HL-60 (cell line): Measurements from ENCODE around the gene CFAP299.
"Not testable (repeated sequence)": the region's sequence is repeated elsewhere in the genome, so short reads cannot be mapped to it uniquely, and the experiment has no call there.

ENCODE experiments used
- DNase-seq, 2 experiments: peaks; one replicate each; pipeline ENCODE4 v3.0.0-alpha.2; 2010 to 2020; ENCODE audit warnings: low read depth in 1 of 2, low spot score in 1 of 2
- H3K27ac ChIP-seq: fragments of 250-450 bp; sonication (Bioruptor Pico); replicated peaks from 2 replicates; pipeline ENCODE4 v1.5.1; 2020; ENCODE audit warnings: mild to moderate bottlenecking, moderate library complexity
- H3K27me3 ChIP-seq: fragments of 250-450 bp; sonication (Bioruptor Pico); 2 replicates; pipeline ENCODE4 v1.5.1; 2021; ENCODE audit warnings: mild to moderate bottlenecking, moderate library complexity; ENCODE audit not compliant: insufficient read depth, poor library complexity, severe bottlenecking
- H3K4me3 ChIP-seq: replicated peaks from 2 replicates; pipeline ENCODE4 v1.5.1; 2011; ENCODE audit warnings: mild to moderate bottlenecking, control low read depth, low read length; ENCODE audit not compliant: insufficient read depth
- GABPA ChIP-seq: IDR thresholded peaks from 2 replicates; pipeline ENCODE4 v1.6.1; 2012; ENCODE audit warnings: low read depth
- POLR2AphosphoS5 ChIP-seq: IDR thresholded peaks from 2 replicates; pipeline ENCODE4 v1.6.1; 2012; ENCODE audit warnings: low read depth
- SPI1 ChIP-seq: IDR thresholded peaks from 2 replicates; pipeline ENCODE4 v1.6.1; 2012; ENCODE audit warnings: low read depth, mild to moderate bottlenecking, borderline replicate concordance
- TF ChIP-seq, protein P1 (sequence below): IDR thresholded peaks from one replicate; pipeline ENCODE4 v1.5.1; 2011; ENCODE audit warnings: low read length, control low read depth, inconsistent platforms; ENCODE audit not compliant: insufficient read depth
- TF ChIP-seq, protein P2 (sequence below): IDR thresholded peaks from 2 replicates; pipeline ENCODE4 v1.6.1; 2012; ENCODE audit warnings: low read depth; ENCODE audit not compliant: insufficient replicate concordance

CFAP299 gene

DNA sequence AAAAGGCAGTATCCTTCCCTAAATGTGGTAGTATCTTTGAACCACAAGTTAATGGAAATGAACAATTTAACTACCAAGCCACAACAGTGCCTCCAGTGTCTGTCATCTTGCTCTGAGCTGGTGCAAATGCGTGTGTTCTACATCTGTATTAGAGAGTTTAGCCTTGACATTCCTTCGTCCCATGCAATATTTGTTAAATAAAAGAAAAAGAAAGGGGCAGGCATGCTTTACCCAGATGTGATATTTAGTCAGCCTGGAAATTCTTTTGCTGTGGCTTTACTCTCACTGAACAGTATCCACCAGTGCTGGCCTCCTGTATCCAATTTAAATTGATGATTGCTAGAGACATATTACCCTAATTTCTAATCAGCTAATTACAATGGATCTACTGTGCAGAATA, 310.5 kb downstream of the CFAP299 start:
- no peaks in the 10 kb centered on the region for H3K27me3 ChIP-seq
- no peak overlapping the region for H3K4me3 ChIP-seq
- DNase-seq = no peak
- TF ChIP-seq SPI1 = no peak
- no peak for TF ChIP-seq GABPA
- TF ChIP-seq, protein P1, sequence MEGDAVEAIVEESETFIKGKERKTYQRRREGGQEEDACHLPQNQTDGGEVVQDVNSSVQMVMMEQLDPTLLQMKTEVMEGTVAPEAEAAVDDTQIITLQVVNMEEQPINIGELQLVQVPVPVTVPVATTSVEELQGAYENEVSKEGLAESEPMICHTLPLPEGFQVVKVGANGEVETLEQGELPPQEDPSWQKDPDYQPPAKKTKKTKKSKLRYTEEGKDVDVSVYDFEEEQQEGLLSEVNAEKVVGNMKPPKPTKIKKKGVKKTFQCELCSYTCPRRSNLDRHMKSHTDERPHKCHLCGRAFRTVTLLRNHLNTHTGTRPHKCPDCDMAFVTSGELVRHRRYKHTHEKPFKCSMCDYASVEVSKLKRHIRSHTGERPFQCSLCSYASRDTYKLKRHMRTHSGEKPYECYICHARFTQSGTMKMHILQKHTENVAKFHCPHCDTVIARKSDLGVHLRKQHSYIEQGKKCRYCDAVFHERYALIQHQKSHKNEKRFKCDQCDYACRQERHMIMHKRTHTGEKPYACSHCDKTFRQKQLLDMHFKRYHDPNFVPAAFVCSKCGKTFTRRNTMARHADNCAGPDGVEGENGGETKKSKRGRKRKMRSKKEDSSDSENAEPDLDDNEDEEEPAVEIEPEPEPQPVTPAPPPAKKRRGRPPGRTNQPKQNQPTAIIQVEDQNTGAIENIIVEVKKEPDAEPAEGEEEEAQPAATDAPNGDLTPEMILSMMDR = no peak
- TF ChIP-seq, protein P2, sequence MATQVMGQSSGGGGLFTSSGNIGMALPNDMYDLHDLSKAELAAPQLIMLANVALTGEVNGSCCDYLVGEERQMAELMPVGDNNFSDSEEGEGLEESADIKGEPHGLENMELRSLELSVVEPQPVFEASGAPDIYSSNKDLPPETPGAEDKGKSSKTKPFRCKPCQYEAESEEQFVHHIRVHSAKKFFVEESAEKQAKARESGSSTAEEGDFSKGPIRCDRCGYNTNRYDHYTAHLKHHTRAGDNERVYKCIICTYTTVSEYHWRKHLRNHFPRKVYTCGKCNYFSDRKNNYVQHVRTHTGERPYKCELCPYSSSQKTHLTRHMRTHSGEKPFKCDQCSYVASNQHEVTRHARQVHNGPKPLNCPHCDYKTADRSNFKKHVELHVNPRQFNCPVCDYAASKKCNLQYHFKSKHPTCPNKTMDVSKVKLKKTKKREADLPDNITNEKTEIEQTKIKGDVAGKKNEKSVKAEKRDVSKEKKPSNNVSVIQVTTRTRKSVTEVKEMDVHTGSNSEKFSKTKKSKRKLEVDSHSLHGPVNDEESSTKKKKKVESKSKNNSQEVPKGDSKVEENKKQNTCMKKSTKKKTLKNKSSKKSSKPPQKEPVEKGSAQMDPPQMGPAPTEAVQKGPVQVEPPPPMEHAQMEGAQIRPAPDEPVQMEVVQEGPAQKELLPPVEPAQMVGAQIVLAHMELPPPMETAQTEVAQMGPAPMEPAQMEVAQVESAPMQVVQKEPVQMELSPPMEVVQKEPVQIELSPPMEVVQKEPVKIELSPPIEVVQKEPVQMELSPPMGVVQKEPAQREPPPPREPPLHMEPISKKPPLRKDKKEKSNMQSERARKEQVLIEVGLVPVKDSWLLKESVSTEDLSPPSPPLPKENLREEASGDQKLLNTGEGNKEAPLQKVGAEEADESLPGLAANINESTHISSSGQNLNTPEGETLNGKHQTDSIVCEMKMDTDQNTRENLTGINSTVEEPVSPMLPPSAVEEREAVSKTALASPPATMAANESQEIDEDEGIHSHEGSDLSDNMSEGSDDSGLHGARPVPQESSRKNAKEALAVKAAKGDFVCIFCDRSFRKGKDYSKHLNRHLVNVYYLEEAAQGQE = no peak
- TF ChIP-seq POLR2AphosphoS5 = no peak
- no peak overlapping the region for H3K27ac ChIP-seq

DNA sequence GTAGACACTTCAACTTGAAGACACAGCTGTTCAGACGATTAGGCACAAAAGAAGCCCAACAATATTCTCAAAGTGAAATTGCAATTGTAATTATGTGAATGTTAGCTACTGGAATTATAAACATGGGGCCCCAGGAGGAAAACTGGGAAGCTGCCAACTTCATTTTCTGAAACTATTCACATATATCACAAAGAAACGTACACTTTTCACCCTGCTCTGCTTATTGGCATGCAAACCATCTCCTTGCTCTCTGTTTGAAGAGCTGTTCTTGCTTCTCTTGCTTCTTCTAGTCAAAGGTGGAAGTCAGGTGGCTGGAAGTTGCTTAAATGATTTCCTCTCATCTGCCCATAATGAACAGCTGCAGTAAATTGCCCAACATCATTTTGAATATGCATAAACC, 320.1 kb downstream of the CFAP299 start:
- TF ChIP-seq, protein P1 = no peak
- TF ChIP-seq SPI1 (no peak), POLR2AphosphoS5 (no peak), GABPA (no peak)
- TF ChIP-seq, protein P2 = no peak
- no peaks in the 10 kb centered on the region for H3K27me3 ChIP-seq
- no peak overlapping the region for H3K4me3 ChIP-seq
- DNase-seq = no peak
- H3K27ac ChIP-seq = no peak overlapping the region

DNA sequence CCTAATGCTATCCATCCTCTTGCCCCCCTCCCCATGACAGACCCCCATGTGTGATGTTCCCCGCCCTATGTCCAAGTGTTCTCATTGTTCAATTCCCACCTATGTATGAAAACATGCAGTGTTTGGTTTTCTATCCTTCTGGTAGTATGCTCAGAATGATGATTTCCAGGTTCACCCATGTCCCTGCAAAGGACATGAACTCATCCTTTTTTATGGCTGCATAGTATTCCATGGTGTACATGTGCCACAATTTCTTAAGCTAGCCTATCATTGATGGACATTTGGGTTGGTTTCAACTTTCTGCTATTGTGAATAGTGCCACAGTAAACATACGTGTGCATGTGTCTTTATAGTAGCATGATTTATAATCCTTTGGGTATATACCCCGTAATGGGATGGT, 334.6 kb downstream of the CFAP299 start:
- not testable (repeated sequence) for H3K4me3 ChIP-seq, DNase-seq, H3K27ac ChIP-seq, H3K27me3 ChIP-seq

DNA sequence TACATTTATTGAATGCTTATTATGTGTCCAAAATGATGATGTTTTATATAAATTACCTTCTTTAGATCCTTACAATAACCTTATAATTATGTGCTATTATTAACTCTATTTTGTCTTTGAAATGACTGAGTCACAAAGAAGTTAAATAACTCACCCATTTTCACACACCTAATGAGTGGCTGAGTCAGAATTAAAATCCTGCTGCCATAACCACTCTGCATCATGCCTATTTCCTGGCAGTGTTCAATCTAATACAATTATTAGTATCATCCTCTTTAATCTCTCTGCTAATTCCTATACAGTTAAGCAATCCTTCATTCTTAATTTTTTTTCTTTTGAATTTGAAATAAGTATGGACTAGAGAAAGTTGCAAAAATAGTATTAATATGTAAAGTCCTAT, 342.9 kb downstream of the CFAP299 start:
- Histone ChIP-seq H3K27ac (no peak overlapping the region), H3K4me3 (no peak overlapping the region), H3K27me3 (no peaks in the 10 kb centered on the region)
- TF ChIP-seq POLR2AphosphoS5 (no peak), SPI1 (no peak), GABPA (no peak)
- TF ChIP-seq, protein P2 = no peak
- TF ChIP-seq, protein P1 = no peak
- DNase-seq = no peak
